Testis (tissue), 2 donors: ENCODE data around the gene CHI3L1.

ENCODE experiments used
- CTCF ChIP-seq, 3 experiments: fragments of 450-650 bp in 2 of 3; fragments of 200-600 bp in 1 of 3; sonication (generic) in 1 of 3; IDR thresholded peaks; one replicate each; pipeline ENCODE4 v1.5.1; 2016 to 2019; ENCODE audit warnings: antibody characterized with exemption in 3 of 3, mild to moderate bottlenecking in 2 of 3, moderate library complexity in 1 of 3
- POLR2A ChIP-seq: fragments of 450-650 bp; IDR thresholded peaks from one replicate; pipeline ENCODE4 v1.6.1; 2017; ENCODE audit warnings: antibody characterized with exemption, mild to moderate bottlenecking, moderate library complexity

- TF ChIP-seq CTCF (IDR thresholded peaks at IDR 0.05) (no peak), POLR2A (no peak)
These were observed 45.6 kb downstream of the CHI3L1 start for GRCh38 chr1:203140743-203141520.
